ENCODE measurements around the gene TDRD3.

Gene TDRD3

DNA sequence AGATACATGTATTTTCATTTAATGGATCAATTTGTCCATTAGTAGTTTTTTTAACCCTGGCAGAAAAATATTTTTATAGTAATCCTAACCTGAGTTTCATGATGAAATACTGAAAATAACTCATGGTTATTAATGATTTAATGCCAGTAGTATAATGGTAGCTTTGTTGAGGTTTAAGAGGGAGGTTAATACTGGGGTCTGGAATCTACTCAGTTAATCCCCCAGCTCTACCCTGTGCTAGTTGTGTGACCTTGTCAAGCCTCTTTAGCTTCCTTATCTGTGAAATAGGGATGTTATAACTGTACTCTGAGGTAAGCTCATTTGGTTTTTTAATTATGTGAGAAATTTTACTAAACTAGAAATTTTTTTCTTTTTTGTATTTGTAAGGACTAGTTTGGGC is 122.5 kb downstream of the TDRD3 start:
- Histone ChIP-seq H3K4me3 (ENCODE audit: insufficient read depth in 1 of 2, low read depth in 1 of 2, low read length in 2 of 2) (no peak overlapping the region), H3K4me1 (ENCODE audit: control insufficient read depth, insufficient read depth, low read depth, low read length) (no peaks in the 10 kb centered on the region), H2BK12ac (ENCODE audit: low read length in 2 of 2) (no peak overlapping the region), H3K4me2 (ENCODE audit: low read length, poor library complexity, severe bottlenecking) (no peak overlapping the region), H3K79me1 (replicated peaks; ENCODE audit: low read length, poor library complexity, severe bottlenecking) (no peaks in the 10 kb centered on the region), H3K18ac (ENCODE audit: low read depth in 1 of 2, low read length in 2 of 2) (no peak overlapping the region), H3K14ac (ENCODE audit: low read length in 2 of 2) (no peak overlapping the region), H4K8ac (ENCODE audit: low read length) (no peak overlapping the region), H2BK120ac (ENCODE audit: low read depth, low read length) (no peak overlapping the region), H2BK5ac (ENCODE audit: low read depth, low read length, poor library complexity, severe bottlenecking) (no peak overlapping the region), H3K36me3 (ENCODE audit: control insufficient read depth in 1 of 2, insufficient read depth in 2 of 2, low read depth in 1 of 2, low read length in 2 of 2) (peaks cover 3 to 10% of the 10 kb centered on the region in 2 experiments), H4K91ac (ENCODE audit: low read length) (no peak overlapping the region), H3K4ac (ENCODE audit: low read depth in 1 of 2, low read length in 2 of 2) (no peak overlapping the region), H3K27me3 (ENCODE audit: control insufficient read depth in 1 of 2, insufficient read depth in 1 of 2, low read length in 2 of 2) (no peaks in the 10 kb centered on the region), H2AFZ (ENCODE audit: low read depth, low read length) (no peak overlapping the region), H3K27ac (ENCODE audit: low read length, poor library complexity, severe bottlenecking) (no peak overlapping the region), H3K9ac (ENCODE audit: low read length) (no peak overlapping the region), H2AK5ac (ENCODE audit: low read length, severe bottlenecking) (no peak overlapping the region), H3K9me3 (ENCODE audit: control insufficient read depth, low read length) (no peaks in the 10 kb centered on the region), H3K23ac (ENCODE audit: low read length in 2 of 2) (no peak overlapping the region), H2BK15ac (ENCODE audit: low read depth, poor library complexity, severe bottlenecking) (no peak overlapping the region)
- no peak for DNase-seq

DNA sequence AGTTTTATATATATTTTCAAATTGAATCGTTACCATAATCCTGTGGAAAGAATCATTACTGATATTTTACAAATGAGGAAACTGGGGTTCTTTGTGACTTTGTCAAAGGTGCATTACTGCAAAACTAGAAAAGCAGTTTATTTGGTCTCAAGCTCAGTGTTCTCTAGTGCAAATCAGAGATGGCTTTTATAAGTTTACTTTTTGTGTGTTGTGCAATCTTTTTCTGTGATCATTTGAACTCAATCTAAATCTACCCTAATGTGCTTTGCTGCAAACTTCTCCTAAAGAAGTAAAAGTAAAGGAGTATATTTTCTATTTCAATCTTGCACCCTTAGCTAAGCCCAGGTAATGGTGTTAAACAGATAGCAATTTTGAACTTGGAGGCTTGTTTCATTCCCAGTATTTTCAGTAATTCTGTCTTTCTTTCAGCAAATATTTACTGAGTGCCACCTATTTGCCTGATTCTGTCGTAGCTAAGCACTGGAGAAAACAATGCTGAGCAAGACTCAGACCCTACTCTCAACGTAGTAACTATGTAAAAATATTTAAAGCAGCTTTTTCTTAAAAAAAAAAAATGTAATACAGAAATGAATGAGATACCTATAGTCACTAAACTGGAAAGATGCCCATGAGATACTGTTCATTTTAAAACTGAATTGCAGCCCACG is 124.0 kb downstream of the TDRD3 start:
- H3K23ac ChIP-seq (ENCODE audit: low read length in 2 of 2), result no peak overlapping the region
- H2BK12ac ChIP-seq (ENCODE audit: low read length in 2 of 2), result no peak overlapping the region
- no peak overlapping the region for H2BK5ac ChIP-seq (ENCODE audit: low read depth, low read length, poor library complexity, severe bottlenecking)
- no peaks in the 10 kb centered on the region for H3K79me1 ChIP-seq (replicated peaks; ENCODE audit: low read length, poor library complexity, severe bottlenecking)
- H3K9me3 ChIP-seq (ENCODE audit: control insufficient read depth, low read length), result no peaks in the 10 kb centered on the region
- no peak overlapping the region for H2AFZ ChIP-seq (ENCODE audit: low read depth, low read length)
- peaks cover 3 to 4% of the 10 kb centered on the region in 2 experiments for H3K36me3 ChIP-seq (ENCODE audit: control insufficient read depth in 1 of 2, insufficient read depth in 2 of 2, low read depth in 1 of 2, low read length in 2 of 2)
- H3K27ac ChIP-seq (ENCODE audit: low read length, poor library complexity, severe bottlenecking), result no peak overlapping the region
- H3K27me3 ChIP-seq (ENCODE audit: control insufficient read depth in 1 of 2, insufficient read depth in 1 of 2, low read length in 2 of 2), result no peaks in the 10 kb centered on the region
- no peak overlapping the region for H2BK120ac ChIP-seq (ENCODE audit: low read depth, low read length)
- no peak overlapping the region for H3K4ac ChIP-seq (ENCODE audit: low read depth in 1 of 2, low read length in 2 of 2)
- H3K4me3 ChIP-seq (ENCODE audit: insufficient read depth in 1 of 2, low read depth in 1 of 2, low read length in 2 of 2), result no peak overlapping the region
- no peak overlapping the region for H3K18ac ChIP-seq (ENCODE audit: low read depth in 1 of 2, low read length in 2 of 2)
- H3K4me1 ChIP-seq (ENCODE audit: control insufficient read depth, insufficient read depth, low read depth, low read length), result no peaks in the 10 kb centered on the region
- no peak overlapping the region for H3K14ac ChIP-seq (ENCODE audit: low read length in 2 of 2)
- H2BK15ac ChIP-seq (ENCODE audit: low read depth, poor library complexity, severe bottlenecking), result no peak overlapping the region
- no peak overlapping the region for H2AK5ac ChIP-seq (ENCODE audit: low read length, severe bottlenecking)
- no peak overlapping the region for H4K91ac ChIP-seq (ENCODE audit: low read length)
- 100% methylated on average over 2 of the region's 4 CpGs for WGBS
- no peak overlapping the region for H3K4me2 ChIP-seq (ENCODE audit: low read length, poor library complexity, severe bottlenecking)
- no peak overlapping the region for H3K9ac ChIP-seq (ENCODE audit: low read length)
- DNase-seq, result no peak
- no peak overlapping the region for H4K8ac ChIP-seq (ENCODE audit: low read length)

GRCh38 chr13:60538566-60538965 is 141.5 kb downstream of the TDRD3 start:
- no peaks in the 10 kb centered on the region for H3K79me1 ChIP-seq (replicated peaks; ENCODE audit: low read length, poor library complexity, severe bottlenecking)
- DNase-seq, result no peak
- no peaks in the 10 kb centered on the region for H3K4me1 ChIP-seq (ENCODE audit: control insufficient read depth, insufficient read depth, low read depth, low read length)
- H2AK5ac ChIP-seq (ENCODE audit: low read length, severe bottlenecking), result no peak overlapping the region
- H2BK5ac ChIP-seq (ENCODE audit: low read depth, low read length, poor library complexity, severe bottlenecking), result no peak overlapping the region
- H3K27ac ChIP-seq (ENCODE audit: low read length, poor library complexity, severe bottlenecking), result no peak overlapping the region
- no peak overlapping the region for H2BK12ac ChIP-seq (ENCODE audit: low read length in 2 of 2)
- H3K4ac ChIP-seq (ENCODE audit: low read depth in 1 of 2, low read length in 2 of 2), result no peak overlapping the region
- no peak overlapping the region for H4K91ac ChIP-seq (ENCODE audit: low read length)
- H3K14ac ChIP-seq (ENCODE audit: low read length in 2 of 2), result no peak overlapping the region
- H3K23ac ChIP-seq (ENCODE audit: low read length in 2 of 2), result no peak overlapping the region
- H3K36me3 ChIP-seq (ENCODE audit: control insufficient read depth in 1 of 2, insufficient read depth in 2 of 2, low read depth in 1 of 2, low read length in 2 of 2), result peaks cover 0 to 11% of the 10 kb centered on the region in 2 experiments
- H4K8ac ChIP-seq (ENCODE audit: low read length), result no peak overlapping the region
- no peak overlapping the region for H3K18ac ChIP-seq (ENCODE audit: low read depth in 1 of 2, low read length in 2 of 2)
- H3K9me3 ChIP-seq (ENCODE audit: control insufficient read depth, low read length), result no peaks in the 10 kb centered on the region
- H3K4me2 ChIP-seq (ENCODE audit: low read length, poor library complexity, severe bottlenecking), result no peak overlapping the region
- H3K27me3 ChIP-seq (ENCODE audit: control insufficient read depth in 1 of 2, insufficient read depth in 1 of 2, low read length in 2 of 2), result no peaks in the 10 kb centered on the region
- H2BK120ac ChIP-seq (ENCODE audit: low read depth, low read length), result no peak overlapping the region
- H3K9ac ChIP-seq (ENCODE audit: low read length), result no peak overlapping the region
- WGBS, result no CpG with 5 or more reads among the region's 1 CpG
- H3K4me3 ChIP-seq (ENCODE audit: insufficient read depth in 1 of 2, low read depth in 1 of 2, low read length in 2 of 2), result no peak overlapping the region
- H2AFZ ChIP-seq (ENCODE audit: low read depth, low read length), result no peak overlapping the region
- H2BK15ac ChIP-seq (ENCODE audit: low read depth, poor library complexity, severe bottlenecking), result no peak overlapping the region

GRCh38 chr13:60540276-60540675 is 143.3 kb downstream of the TDRD3 start:
- H3K4me3 ChIP-seq (ENCODE audit: insufficient read depth in 1 of 2, low read depth in 1 of 2, low read length in 2 of 2), result no peak overlapping the region
- no peak for DNase-seq
- no peak overlapping the region for H2AFZ ChIP-seq (ENCODE audit: low read depth, low read length)
- H2BK12ac ChIP-seq (ENCODE audit: low read length in 2 of 2), result no peak overlapping the region
- H3K4me2 ChIP-seq (ENCODE audit: low read length, poor library complexity, severe bottlenecking), result no peak overlapping the region
- WGBS, result no CpG with 5 or more reads among the region's 4 CpGs
- H3K4ac ChIP-seq (ENCODE audit: low read depth in 1 of 2, low read length in 2 of 2), result no peak overlapping the region
- H2AK5ac ChIP-seq (ENCODE audit: low read length, severe bottlenecking), result no peak overlapping the region
- no peak overlapping the region for H3K18ac ChIP-seq (ENCODE audit: low read depth in 1 of 2, low read length in 2 of 2)
- H3K9me3 ChIP-seq (ENCODE audit: control insufficient read depth, low read length), result no peaks in the 10 kb centered on the region
- H4K91ac ChIP-seq (ENCODE audit: low read length), result no peak overlapping the region
- H3K36me3 ChIP-seq (ENCODE audit: control insufficient read depth in 1 of 2, insufficient read depth in 2 of 2, low read depth in 1 of 2, low read length in 2 of 2), result peaks cover 0 to 8% of the 10 kb centered on the region in 2 experiments
- H3K14ac ChIP-seq (ENCODE audit: low read length in 2 of 2), result no peak overlapping the region
- H4K8ac ChIP-seq (ENCODE audit: low read length), result no peak overlapping the region
- H3K79me1 ChIP-seq (replicated peaks; ENCODE audit: low read length, poor library complexity, severe bottlenecking), result no peaks in the 10 kb centered on the region
- no peaks in the 10 kb centered on the region for H3K27me3 ChIP-seq (ENCODE audit: control insufficient read depth in 1 of 2, insufficient read depth in 1 of 2, low read length in 2 of 2)
- H3K27ac ChIP-seq (ENCODE audit: low read length, poor library complexity, severe bottlenecking), result no peak overlapping the region
- H3K4me1 ChIP-seq (ENCODE audit: control insufficient read depth, insufficient read depth, low read depth, low read length), result no peaks in the 10 kb centered on the region
- no peak overlapping the region for H2BK120ac ChIP-seq (ENCODE audit: low read depth, low read length)
- H2BK5ac ChIP-seq (ENCODE audit: low read depth, low read length, poor library complexity, severe bottlenecking), result no peak overlapping the region
- no peak overlapping the region for H2BK15ac ChIP-seq (ENCODE audit: low read depth, poor library complexity, severe bottlenecking)
- H3K23ac ChIP-seq (ENCODE audit: low read length in 2 of 2), result no peak overlapping the region
- no peak overlapping the region for H3K9ac ChIP-seq (ENCODE audit: low read length)

All from mesenchymal stem cell (in vitro differentiated cells and primary cell).